HepG2 (cell line): ENCODE data around the gene HDAC5. TPM values are rescaled to one million over a fixed set of nuclear protein-coding genes. Genes with fewer than 3 reads are reported as not detected.

ENCODE experiments used
- CEBPG ChIP-seq: IDR thresholded peaks from 2 replicates; pipeline ENCODE4 v1.6.1; 2016
- EP300 ChIP-seq, 3 experiments: sonication (generic) in 1 of 3; formaldehyde crosslinking in 1 of 3; IDR thresholded peaks; 2 replicates each; pipeline versions ENCODE4 v1.5.1 to v1.6.1; 2011 to 2020; ENCODE audit warnings: low read depth in 2 of 3, low read length in 2 of 3, borderline replicate concordance in 1 of 3, improper control_type of control experiment in 1 of 3, mild to moderate bottlenecking in 1 of 3, missing genetic modification reagents in 1 of 3, moderate library complexity in 1 of 3
- MXD4 ChIP-seq: IDR thresholded peaks from 2 replicates; pipeline ENCODE4 v1.6.1; 2016; ENCODE audit warnings: mild to moderate bottlenecking, missing biosample characterization, missing genetic modification reagents
- NR2F1 ChIP-seq, 2 experiments: fragments of 450-650 bp in 1 of 2; formaldehyde crosslinking in 1 of 2; IDR thresholded peaks; 2 replicates each; pipeline versions ENCODE4 v1.5.0 to v1.6.1; 2016 to 2020; ENCODE audit warnings: mild to moderate bottlenecking in 1 of 2, missing compliant biosample characterization in 1 of 2, missing genetic modification reagents in 1 of 2, moderate library complexity in 1 of 2
- SRF ChIP-seq: IDR thresholded peaks from 2 replicates; pipeline ENCODE4 v1.6.1; 2011; ENCODE audit warnings: mild to moderate bottlenecking, low read depth, low read length, moderate library complexity
- TEAD3 ChIP-seq: optimal IDR thresholded peaks from 2 replicates; pipeline ENCODE3; 2016; ENCODE audit warnings: borderline replicate concordance
- TSC22D2 ChIP-seq: sonication (generic); formaldehyde crosslinking; IDR thresholded peaks from 2 replicates; pipeline ENCODE4 v1.5.1; 2020; ENCODE audit warnings: missing genetic modification reagents, mild to moderate bottlenecking, borderline replicate concordance
- ZEB1 ChIP-seq: IDR thresholded peaks from 2 replicates; pipeline ENCODE4 v1.6.1; 2012; ENCODE audit warnings: mild to moderate bottlenecking, low read depth, inconsistent platforms; ENCODE audit not compliant: insufficient replicate concordance
- ZFP36 ChIP-seq: fragments of 150-350 bp; IDR thresholded peaks from 2 replicates; pipeline ENCODE4 v1.6.1; 2018; ENCODE audit warnings: borderline replicate concordance, low read length, low read depth; ENCODE audit not compliant: partially characterized antibody
- ZFX ChIP-seq: sonication (generic); formaldehyde crosslinking; IDR thresholded peaks from 2 replicates; pipeline ENCODE4 v1.4.0; 2020; ENCODE audit warnings: mild to moderate bottlenecking, low read depth, missing genetic modification reagents, moderate library complexity
- ZNF367 ChIP-seq: sonication (generic); formaldehyde crosslinking; IDR thresholded peaks from 2 replicates; pipeline ENCODE4 v1.4.0; 2020; ENCODE audit warnings: missing genetic modification reagents, borderline replicate concordance
- ZNF543 ChIP-seq: sonication (generic); formaldehyde crosslinking; IDR thresholded peaks from 2 replicates; pipeline ENCODE4 v1.4.0; 2020; ENCODE audit warnings: mild to moderate bottlenecking, missing genetic modification reagents
- ZNF563 ChIP-seq: sonication (generic); formaldehyde crosslinking; IDR thresholded peaks from 2 replicates; pipeline ENCODE4 v1.8.0; 2022; ENCODE audit warnings: mild to moderate bottlenecking, moderate library complexity, missing genetic modification reagents
- ZNF674 ChIP-seq: sonication (generic); formaldehyde crosslinking; IDR thresholded peaks from 2 replicates; pipeline ENCODE4 v1.5.0; 2020; ENCODE audit warnings: low read depth, mild to moderate bottlenecking, missing genetic modification reagents
- polyA plus RNA-seq, 8 experiments: library from polyadenylated mRNA; depleted of rRNA in 3 of 8; stranded (reverse) in 7 of 8; unstranded in 1 of 8; fragments of >200 nt; fragmentation: Illumina TruSeq in 4 of 8; extraction: Trizol in 4 of 8; gene quantifications; 2 replicates each; pipeline versions ENCODE4 v1.2.1 to v1.2.3, GENCODE V29; 2011 to 2016; ENCODE audit warnings: low read depth in 4 of 8, missing spikeins in 1 of 8, mixed read lengths in 1 of 8; ENCODE audit not compliant: insufficient read depth in 1 of 8
- total RNA-seq, 5 experiments: library from RNA; depleted of rRNA; stranded (reverse); fragments of >200 nt; fragmentation: Illumina TruSeq; extraction: Trizol; gene quantifications; 2 replicates each; pipeline ENCODE4 v1.2.3, GENCODE V29; 2016; ENCODE audit warnings: low read depth in 1 of 5
- TF ChIP-seq, protein P1 (sequence below): sonication (generic); formaldehyde crosslinking; IDR thresholded peaks from 2 replicates; pipeline ENCODE4 v1.4.0; 2020; ENCODE audit warnings: mild to moderate bottlenecking, missing genetic modification reagents, borderline replicate concordance
- TF ChIP-seq, protein P2 (sequence below), 2 experiments: sonication (generic) in 1 of 2; formaldehyde crosslinking in 1 of 2; IDR thresholded peaks; 2 replicates each; pipeline versions ENCODE4 v1.4.0 to v1.6.1; 2018 to 2020; ENCODE audit warnings: missing genetic modification reagents in 2 of 2, borderline replicate concordance in 1 of 2, low read depth in 1 of 2, mild to moderate bottlenecking in 1 of 2, missing biosample characterization in 1 of 2
- TF ChIP-seq, protein P3 (sequence below): sonication (generic); formaldehyde crosslinking; conservative IDR thresholded peaks from 2 replicates; pipeline ENCODE4 v1.4.0; 2020; ENCODE audit warnings: missing genetic modification reagents
- TF ChIP-seq, protein P4 (sequence below): sonication (generic); formaldehyde crosslinking; IDR thresholded peaks from 2 replicates; pipeline ENCODE4 v1.4.0; 2020; ENCODE audit warnings: missing genetic modification reagents

The HDAC5 gene
- total and polyA plus RNA-seq, 2 of the 13 experiments (the other 11 are each of a cell fraction or from before 2014, with no cell fraction given): 46.4 to 85.4 TPM

DNA sequence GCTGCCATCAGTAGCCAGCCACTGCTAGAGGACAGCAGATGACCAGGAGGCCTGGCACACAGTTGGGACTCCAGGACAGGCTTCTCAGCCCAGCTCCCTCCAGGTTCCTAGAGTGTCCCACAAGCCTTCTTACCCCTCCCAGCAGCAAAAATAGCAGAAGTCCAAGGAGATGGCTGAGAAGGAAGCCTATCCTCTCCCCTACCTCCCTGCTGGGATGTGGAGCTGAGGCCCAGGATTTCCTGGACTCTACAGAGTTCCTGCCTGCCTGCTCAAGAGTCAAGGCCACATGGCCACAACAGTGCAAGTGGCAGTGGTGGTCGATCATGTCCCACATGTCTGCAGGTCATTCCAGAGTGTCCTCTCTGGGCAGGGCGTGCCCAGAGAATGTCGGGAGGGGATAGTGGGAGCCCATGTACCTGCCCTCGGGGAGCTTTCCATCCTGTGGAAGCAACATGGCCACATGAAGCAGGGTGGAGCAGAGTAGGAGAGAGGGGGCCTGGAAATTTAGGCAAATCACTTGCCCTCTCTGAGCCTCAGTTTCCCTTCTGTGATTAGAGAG is 10.6 kb upstream of the HDAC5 start (continued):
- TF ChIP-seq NR2F1 (CRISPR knock-in tag; IDR thresholded peaks at IDR 0.05) (peak in 1 of 2 experiments; percentile 71; a peak in 1 of 4 replicates), ZNF543 (CRISPR knock-in tag) (peak; percentile 79; the same call in 1 of the 2 replicates), SRF (no peak), MXD4 (CRISPR knock-in tag) (peak; percentile 54; the same call in 1 of the 2 replicates), ZFP36 (no peak), ZEB1 (peak; percentile 32), TSC22D2 (CRISPR knock-in tag) (no peak), CEBPG (CRISPR knock-in tag) (peak; percentile 38; the same call in 1 of the 2 replicates), ZNF674 (CRISPR knock-in tag) (0 out of 2 replicates have a peak, but pooled peaks have one; percentile 28), ZNF367 (no peak), TEAD3 (CRISPR knock-in tag) (peak; percentile 87), ZFX (peak; percentile 94), ZNF563 (CRISPR knock-in tag) (no peak), EP300 (IDR thresholded peaks at IDR 0.05; ENCODE audit: low read depth in 2 of 2, low read length in 2 of 2) (peak in 1 of 2 experiments; percentile 40; a peak in 1 of 4 replicates), EP300 (CRISPR knock-in tag; IDR thresholded peaks at IDR 0.05; ENCODE audit: borderline replicate concordance) (no peak)
- TF ChIP-seq, protein P1, sequence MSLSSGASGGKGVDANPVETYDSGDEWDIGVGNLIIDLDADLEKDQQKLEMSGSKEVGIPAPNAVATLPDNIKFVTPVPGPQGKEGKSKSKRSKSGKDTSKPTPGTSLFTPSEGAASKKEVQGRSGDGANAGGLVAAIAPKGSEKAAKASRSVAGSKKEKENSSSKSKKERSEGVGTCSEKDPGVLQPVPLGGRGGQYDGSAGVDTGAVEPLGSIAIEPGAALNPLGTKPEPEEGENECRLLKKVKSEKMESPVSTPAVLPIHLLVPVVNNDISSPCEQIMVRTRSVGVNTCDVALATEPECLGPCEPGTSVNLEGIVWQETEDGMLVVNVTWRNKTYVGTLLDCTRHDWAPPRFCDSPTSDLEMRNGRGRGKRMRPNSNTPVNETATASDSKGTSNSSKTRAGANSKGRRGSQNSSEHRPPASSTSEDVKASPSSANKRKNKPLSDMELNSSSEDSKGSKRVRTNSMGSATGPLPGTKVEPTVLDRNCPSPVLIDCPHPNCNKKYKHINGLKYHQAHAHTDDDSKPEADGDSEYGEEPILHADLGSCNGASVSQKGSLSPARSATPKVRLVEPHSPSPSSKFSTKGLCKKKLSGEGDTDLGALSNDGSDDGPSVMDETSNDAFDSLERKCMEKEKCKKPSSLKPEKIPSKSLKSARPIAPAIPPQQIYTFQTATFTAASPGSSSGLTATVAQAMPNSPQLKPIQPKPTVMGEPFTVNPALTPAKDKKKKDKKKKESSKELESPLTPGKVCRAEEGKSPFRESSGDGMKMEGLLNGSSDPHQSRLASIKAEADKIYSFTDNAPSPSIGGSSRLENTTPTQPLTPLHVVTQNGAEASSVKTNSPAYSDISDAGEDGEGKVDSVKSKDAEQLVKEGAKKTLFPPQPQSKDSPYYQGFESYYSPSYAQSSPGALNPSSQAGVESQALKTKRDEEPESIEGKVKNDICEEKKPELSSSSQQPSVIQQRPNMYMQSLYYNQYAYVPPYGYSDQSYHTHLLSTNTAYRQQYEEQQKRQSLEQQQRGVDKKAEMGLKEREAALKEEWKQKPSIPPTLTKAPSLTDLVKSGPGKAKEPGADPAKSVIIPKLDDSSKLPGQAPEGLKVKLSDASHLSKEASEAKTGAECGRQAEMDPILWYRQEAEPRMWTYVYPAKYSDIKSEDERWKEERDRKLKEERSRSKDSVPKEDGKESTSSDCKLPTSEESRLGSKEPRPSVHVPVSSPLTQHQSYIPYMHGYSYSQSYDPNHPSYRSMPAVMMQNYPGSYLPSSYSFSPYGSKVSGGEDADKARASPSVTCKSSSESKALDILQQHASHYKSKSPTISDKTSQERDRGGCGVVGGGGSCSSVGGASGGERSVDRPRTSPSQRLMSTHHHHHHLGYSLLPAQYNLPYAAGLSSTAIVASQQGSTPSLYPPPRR (CRISPR knock-in tag): peak; percentile 84
- TF ChIP-seq, protein P2, sequence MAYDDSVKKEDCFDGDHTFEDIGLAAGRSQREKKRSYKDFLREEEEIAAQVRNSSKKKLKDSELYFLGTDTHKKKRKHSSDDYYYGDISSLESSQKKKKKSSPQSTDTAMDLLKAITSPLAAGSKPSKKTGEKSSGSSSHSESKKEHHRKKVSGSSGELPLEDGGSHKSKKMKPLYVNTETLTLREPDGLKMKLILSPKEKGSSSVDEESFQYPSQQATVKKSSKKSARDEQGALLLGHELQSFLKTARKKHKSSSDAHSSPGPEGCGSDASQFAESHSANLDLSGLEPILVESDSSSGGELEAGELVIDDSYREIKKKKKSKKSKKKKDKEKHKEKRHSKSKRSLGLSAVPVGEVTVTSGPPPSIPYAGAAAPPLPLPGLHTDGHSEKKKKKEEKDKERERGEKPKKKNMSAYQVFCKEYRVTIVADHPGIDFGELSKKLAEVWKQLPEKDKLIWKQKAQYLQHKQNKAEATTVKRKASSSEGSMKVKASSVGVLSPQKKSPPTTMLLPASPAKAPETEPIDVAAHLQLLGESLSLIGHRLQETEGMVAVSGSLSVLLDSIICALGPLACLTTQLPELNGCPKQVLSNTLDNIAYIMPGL (CRISPR knock-in tag; IDR thresholded peaks at IDR 0.05; ENCODE audit: borderline replicate concordance in 1 of 2, low read depth in 1 of 2): peak in 1 of 2 experiments; percentile 66; a peak in 2 of 4 replicates
- TF ChIP-seq, protein P3, sequence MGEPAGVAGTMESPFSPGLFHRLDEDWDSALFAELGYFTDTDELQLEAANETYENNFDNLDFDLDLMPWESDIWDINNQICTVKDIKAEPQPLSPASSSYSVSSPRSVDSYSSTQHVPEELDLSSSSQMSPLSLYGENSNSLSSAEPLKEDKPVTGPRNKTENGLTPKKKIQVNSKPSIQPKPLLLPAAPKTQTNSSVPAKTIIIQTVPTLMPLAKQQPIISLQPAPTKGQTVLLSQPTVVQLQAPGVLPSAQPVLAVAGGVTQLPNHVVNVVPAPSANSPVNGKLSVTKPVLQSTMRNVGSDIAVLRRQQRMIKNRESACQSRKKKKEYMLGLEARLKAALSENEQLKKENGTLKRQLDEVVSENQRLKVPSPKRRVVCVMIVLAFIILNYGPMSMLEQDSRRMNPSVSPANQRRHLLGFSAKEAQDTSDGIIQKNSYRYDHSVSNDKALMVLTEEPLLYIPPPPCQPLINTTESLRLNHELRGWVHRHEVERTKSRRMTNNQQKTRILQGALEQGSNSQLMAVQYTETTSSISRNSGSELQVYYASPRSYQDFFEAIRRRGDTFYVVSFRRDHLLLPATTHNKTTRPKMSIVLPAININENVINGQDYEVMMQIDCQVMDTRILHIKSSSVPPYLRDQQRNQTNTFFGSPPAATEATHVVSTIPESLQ (CRISPR knock-in tag): 0 out of 2 replicates have a peak, but pooled peaks have one; percentile 62
- TF ChIP-seq, protein P4, sequence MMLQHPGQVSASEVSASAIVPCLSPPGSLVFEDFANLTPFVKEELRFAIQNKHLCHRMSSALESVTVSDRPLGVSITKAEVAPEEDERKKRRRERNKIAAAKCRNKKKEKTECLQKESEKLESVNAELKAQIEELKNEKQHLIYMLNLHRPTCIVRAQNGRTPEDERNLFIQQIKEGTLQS (CRISPR knock-in tag): no peak
